Activated T-helper 2 cell treated with anti-CD3 and anti-CD28 coated beads, Interferon-gamma antibody, Interleukin-2, Interleukin-4, amounts not matched to agents 10 μg/mL and 5 μg/mL and 100 μg/mL, durations not matched to agents 14 hours and 24 hours and 36 hours (primary cell): ENCODE results near the gene MCEMP1. TPM values are rescaled to one million over a fixed set of nuclear protein-coding genes. Genes with fewer than 3 reads are reported as not detected.

Source experiments
- DNase-seq: peaks from one replicate; pipeline ENCODE4 v3.0.0; 2021; ENCODE audit warnings: low spot score
- H3K27ac Mint-ChIP-seq: one replicate; pipeline ENCODE4 v1.8.0; 2021; ENCODE audit warnings: mixed read lengths
- H3K27me3 Mint-ChIP-seq: one replicate; pipeline ENCODE4 v1.8.0; 2021; ENCODE audit warnings: low read depth, mixed read lengths
- H3K36me3 Mint-ChIP-seq: one replicate; pipeline ENCODE4 v1.8.0; 2021; ENCODE audit warnings: low read depth, mixed read lengths
- H3K4me1 Mint-ChIP-seq: one replicate; pipeline ENCODE4 v1.8.0; 2021; ENCODE audit warnings: low read depth, mixed read lengths
- H3K4me3 Mint-ChIP-seq: one replicate; pipeline ENCODE4 v1.8.0; 2021; ENCODE audit warnings: low read depth, mild to moderate bottlenecking, moderate library complexity, mixed read lengths
- H3K9me3 Mint-ChIP-seq: one replicate; pipeline ENCODE4 v1.8.0; 2021; ENCODE audit warnings: mixed read lengths
- intact Hi-C: fragments of 100-400 bp; cut with micrococcal nuclease; formaldehyde crosslinking; loops from one replicate; pipeline ENCODE4 v1.15.1; 2023
- total RNA-seq: library from RNA; stranded (reverse); gene quantifications from 2 replicates; pipeline ENCODE4 v1.2.3, GENCODE V29; 2022

MCEMP1 gene
- total RNA-seq, 1 donor from 2014 or later: not detected

GRCh38 chr19:7668842-7669241 is 8.0 kb upstream of the MCEMP1 start, which contains the start of gene RETN:
RETN (plus strand) TSS chr19:7669049; CDS start chr19:7669327, 278 bp downstream.
- peaks cover 7% of the 10 kb centered on the region for H3K4me1 Mint-ChIP-seq
- no peaks in the 10 kb centered on the region for H3K9me3 Mint-ChIP-seq
- DNase-seq: no peak
- no peak within 1 kb of the TSS for H3K27ac Mint-ChIP-seq
- H3K27me3 Mint-ChIP-seq: peaks cover 30% of the 10 kb centered on the region
- intact Hi-C loops: no loop called here
- H3K4me3 Mint-ChIP-seq: no peak within 1 kb of the TSS
- H3K36me3 Mint-ChIP-seq: no peaks in the 10 kb centered on the region

GRCh38 chr19:7669641-7670040 is 7.2 kb upstream of the MCEMP1 start:
- Mint-ChIP-seq H3K36me3 (no peaks in the 10 kb centered on the region), H3K9me3 (peaks cover 3% of the 10 kb centered on the region), H3K27ac (no peak overlapping the region), H3K4me3 (no peak overlapping the region), H3K4me1 (peaks cover 7% of the 10 kb centered on the region), H3K27me3 (peaks cover 35% of the 10 kb centered on the region)
- no peak for DNase-seq
- intact Hi-C loops: no loop called here

- H3K27ac Mint-ChIP-seq: no peak overlapping the region
- no peak for DNase-seq
- peak overlapping the region; percentile 54 for H3K4me3 Mint-ChIP-seq
These were observed 6.6 kb upstream of the MCEMP1 start for GRCh38 chr19:7670150-7670783.

GRCh38 chr19:7670790-7671189 is 6.1 kb upstream of the MCEMP1 start:
- Mint-ChIP-seq H3K27ac (no peak overlapping the region), H3K4me3 (peak overlapping the region; percentile 54), H3K9me3 (peaks cover 3% of the 10 kb centered on the region), H3K4me1 (peaks cover 9% of the 10 kb centered on the region), H3K27me3 (peaks cover 33% of the 10 kb centered on the region), H3K36me3 (no peaks in the 10 kb centered on the region)
- intact Hi-C loops: no loop called here
- no peak for DNase-seq

More at GRCh38 chr19:7670150-7670783, 6.6 kb upstream of the MCEMP1 start:
- H3K9me3 Mint-ChIP-seq: peaks cover 3% of the 10 kb centered on the region
- H3K4me1 Mint-ChIP-seq: peaks cover 7% of the 10 kb centered on the region
- intact Hi-C loops: no loop called here
- no peaks in the 10 kb centered on the region for H3K36me3 Mint-ChIP-seq
- peaks cover 35% of the 10 kb centered on the region for H3K27me3 Mint-ChIP-seq

GRCh38 chr19:7672522-7672921 is 4.4 kb upstream of the MCEMP1 start:
- Mint-ChIP-seq H3K9me3 (peaks cover 3% of the 10 kb centered on the region), H3K36me3 (no peaks in the 10 kb centered on the region), H3K27me3 (peaks cover 42% of the 10 kb centered on the region), H3K27ac (no peak overlapping the region), H3K4me3 (no peak overlapping the region), H3K4me1 (peaks cover 20% of the 10 kb centered on the region)
- no peak for DNase-seq
- intact Hi-C loops: no loop called here

- Mint-ChIP-seq H3K4me3 (no peak overlapping the region), H3K27me3 (peaks cover 51% of the 10 kb centered on the region), H3K9me3 (peaks cover 3% of the 10 kb centered on the region), H3K36me3 (no peaks in the 10 kb centered on the region), H3K27ac (no peak overlapping the region), H3K4me1 (peaks cover 31% of the 10 kb centered on the region)
- peak; percentile 25 for DNase-seq
- intact Hi-C loops: no loop called here
These were observed 2.6 kb upstream of the MCEMP1 start for GRCh38 chr19:7674010-7675005.

GRCh38 chr19:7676376-7676775 is 514 bp upstream of the MCEMP1 start:
- intact Hi-C loops: no loop called here
- peaks cover 39% of the 10 kb centered on the region for H3K27me3 Mint-ChIP-seq

GRCh38 chr19:7677669-7678311 is 900 bp downstream of the MCEMP1 start:
- H3K36me3 Mint-ChIP-seq: peaks cover 7% of the 10 kb centered on the region
- DNase-seq: no peak
- peaks cover 3% of the 10 kb centered on the region for H3K9me3 Mint-ChIP-seq
- peaks cover 40% of the 10 kb centered on the region for H3K4me1 Mint-ChIP-seq
- H3K4me3 Mint-ChIP-seq: no peak overlapping the region
- intact Hi-C loops: no loop called here
- H3K27ac Mint-ChIP-seq: no peak overlapping the region
- H3K27me3 Mint-ChIP-seq: peaks cover 35% of the 10 kb centered on the region

More at GRCh38 chr19:7676376-7676775, 514 bp upstream of the MCEMP1 start:
- H3K27ac Mint-ChIP-seq: no peak overlapping the region
- H3K36me3 Mint-ChIP-seq: no peaks in the 10 kb centered on the region
- no peak overlapping the region for H3K4me3 Mint-ChIP-seq
- H3K9me3 Mint-ChIP-seq: peaks cover 3% of the 10 kb centered on the region
- DNase-seq: no peak
- H3K4me1 Mint-ChIP-seq: peaks cover 36% of the 10 kb centered on the region

GRCh38 chr19:7678971-7679751 is 2.3 kb downstream of the MCEMP1 start:
- peak; percentile 53 for DNase-seq
- Mint-ChIP-seq H3K27ac (peak overlapping the region; percentile 18), H3K36me3 (peaks cover 10% of the 10 kb centered on the region), H3K4me3 (peak overlapping the region; percentile 42), H3K27me3 (peaks cover 27% of the 10 kb centered on the region), H3K4me1 (peaks cover 40% of the 10 kb centered on the region), H3K9me3 (peaks cover 3% of the 10 kb centered on the region)
- intact Hi-C loops: loop anchor here (1.0 kb wide), 1 partner anchor 111 kb away; no protein-coding TSS in a partner anchor

- Mint-ChIP-seq H3K4me3 (peak overlapping the region; percentile 47), H3K4me1 (peaks cover 40% of the 10 kb centered on the region), H3K27me3 (peaks cover 25% of the 10 kb centered on the region), H3K9me3 (no peaks in the 10 kb centered on the region), H3K36me3 (peaks cover 10% of the 10 kb centered on the region), H3K27ac (peak overlapping the region; percentile 55)
- intact Hi-C loops: loop anchor here (1.0 to 2.0 kb wide), 3 partner anchors 28 to 112 kb away; partner anchors contain the start of genes PET100 and XAB2
- no peak for DNase-seq
These were observed 3.1 kb downstream of the MCEMP1 start for GRCh38 chr19:7679771-7680605.

GRCh38 chr19:7680606-7681339 is 3.9 kb downstream of the MCEMP1 start, which contains the start of gene TRAPPC5:
TRAPPC5 (plus strand) TSS chr19:7680833; CDS start chr19:7682254, 1,421 bp downstream.
- Mint-ChIP-seq H3K27me3 (peaks cover 24% of the 10 kb centered on the region), H3K27ac (peak within 1 kb of the TSS; percentile 93), H3K4me1 (peaks cover 39% of the 10 kb centered on the region), H3K36me3 (peaks cover 14% of the 10 kb centered on the region), H3K9me3 (no peaks in the 10 kb centered on the region), H3K4me3 (peak within 1 kb of the TSS; percentile 90)
- intact Hi-C loops: loop anchor here (1.0 to 2.0 kb wide), 3 partner anchors 28 to 119 kb away; partner anchors contain the start of genes PET100 and XAB2
- DNase-seq: peak; percentile 84
